ES-I3 (cell line): Measurements from ENCODE around the gene OR6N1.

Experiments
- H3K36me3 ChIP-seq: 2 replicates; pipeline ENCODE4 v1.6.1; 2013; ENCODE audit warnings: mild to moderate bottlenecking, low read length, control low read depth, moderate library complexity; ENCODE audit not compliant: insufficient read depth
- H3K4me1 ChIP-seq: 2 replicates; pipeline ENCODE4 v1.6.1; 2013; ENCODE audit warnings: mild to moderate bottlenecking, control low read depth, low read length; ENCODE audit not compliant: insufficient read depth
- H3K9ac ChIP-seq: 2 replicates; pipeline ENCODE4 v1.6.1; 2013; ENCODE audit warnings: low read depth, mild to moderate bottlenecking, low read length, moderate library complexity
- H3K9me3 ChIP-seq: 2 replicates; pipeline ENCODE4 v1.6.1; 2013; ENCODE audit warnings: mild to moderate bottlenecking, low read length, moderate library complexity; ENCODE audit not compliant: control insufficient read depth, insufficient read depth

The OR6N1 gene

DNA sequence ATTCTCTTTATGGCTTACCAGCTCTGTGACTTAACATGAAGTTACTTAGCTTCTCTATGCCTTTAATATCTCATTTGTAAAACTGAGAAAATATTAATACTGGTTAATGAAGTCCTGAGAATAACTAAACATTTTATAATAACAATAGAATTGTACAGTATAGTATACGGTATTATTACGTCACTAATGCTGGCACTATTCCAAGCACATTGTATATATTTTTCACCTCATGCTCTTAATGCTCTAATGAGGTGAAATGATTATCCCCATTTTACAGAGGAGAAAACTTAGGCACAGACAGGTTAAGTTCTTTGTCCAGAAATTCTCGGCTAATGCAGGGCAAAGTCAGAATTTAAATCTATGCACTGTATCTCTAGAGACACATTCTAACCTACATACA lies 52.3 kb downstream of the OR6N1 start:
- Histone ChIP-seq H3K9ac (no peak overlapping the region), H3K36me3 (no peaks in the 10 kb centered on the region), H3K9me3 (no peaks in the 10 kb centered on the region)

DNA sequence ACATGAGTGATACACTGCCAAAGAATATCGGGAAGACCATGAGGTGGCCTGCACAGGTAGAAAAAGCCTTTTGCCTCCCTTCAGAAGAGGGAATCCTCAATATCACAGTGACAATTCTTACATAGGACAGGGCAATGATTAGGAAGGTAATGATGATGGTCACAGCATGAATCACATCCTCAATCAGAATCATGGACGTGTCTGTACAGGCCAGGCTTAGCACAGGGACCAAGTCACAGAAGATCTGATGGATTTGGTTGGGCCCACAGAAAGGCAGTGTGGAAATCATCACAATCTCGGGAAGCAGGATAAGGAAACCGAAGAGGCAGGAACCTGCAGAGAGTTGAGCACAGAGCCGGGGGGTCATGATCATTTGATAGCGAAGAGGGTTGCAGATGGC lies 54.7 kb downstream of the OR6N1 start:
- Histone ChIP-seq H3K9me3 (no peaks in the 10 kb centered on the region; the same call in 1 of the 2 replicates), H3K36me3 (no peaks in the 10 kb centered on the region), H3K9ac (no peak overlapping the region), H3K4me1 (no peaks in the 10 kb centered on the region)

More for the DNA sequence above, 52.3 kb downstream of the OR6N1 start:
- no peaks in the 10 kb centered on the region for H3K4me1 ChIP-seq

DNA sequence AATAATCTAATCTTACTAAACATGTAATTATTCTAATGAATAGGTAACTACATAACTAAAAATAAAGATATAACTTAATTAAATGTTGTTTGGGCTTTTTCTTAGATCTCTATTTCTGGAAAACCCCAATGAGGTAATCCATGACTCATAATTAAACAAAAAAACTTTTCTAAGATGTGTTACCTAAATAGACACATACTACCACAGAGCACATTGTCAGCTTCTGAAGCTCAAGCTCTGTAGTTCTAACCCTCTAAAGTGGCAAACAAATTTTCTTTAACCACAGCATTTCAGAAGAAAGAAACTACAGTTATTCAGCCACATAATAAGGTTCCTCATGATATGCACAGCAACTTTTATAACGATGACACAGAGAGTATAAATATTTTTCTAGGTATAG lies 55.7 kb downstream of the OR6N1 start:
- Histone ChIP-seq H3K36me3 (no peaks in the 10 kb centered on the region), H3K9ac (no peak overlapping the region), H3K9me3 (no peaks in the 10 kb centered on the region; the same call in 1 of the 2 replicates), H3K4me1 (no peaks in the 10 kb centered on the region)

DNA sequence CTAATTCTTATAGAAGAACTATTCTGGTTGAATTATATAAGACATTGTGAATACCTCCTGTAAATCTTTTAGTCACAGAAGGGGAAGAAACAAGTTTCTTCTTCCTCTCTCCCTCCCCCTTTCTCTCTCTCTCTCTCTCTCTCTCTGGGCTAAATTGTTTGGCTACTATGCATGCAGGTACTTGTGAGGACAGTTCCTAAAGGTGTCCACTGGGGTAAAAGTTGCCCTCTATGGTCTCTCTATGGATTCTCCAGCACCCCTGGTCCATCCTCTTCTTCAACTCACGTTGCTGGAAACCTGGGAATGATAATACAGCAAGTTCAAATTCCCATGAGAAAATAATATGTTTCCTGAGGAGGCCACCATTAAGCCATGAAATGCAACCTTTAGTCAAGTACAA lies 57.2 kb downstream of the OR6N1 start:
- Histone ChIP-seq H3K9ac (no peak overlapping the region), H3K9me3 (no peaks in the 10 kb centered on the region; the same call in 1 of the 2 replicates)

More for the DNA sequence above, 57.2 kb downstream of the OR6N1 start:
- Histone ChIP-seq H3K36me3 (no peaks in the 10 kb centered on the region), H3K4me1 (no peaks in the 10 kb centered on the region)
